ENCODE results near the gene SLC9A7.

- TF ChIP-seq FOXK1 (CRISPR knock-in tag; IDR thresholded peaks at IDR 0.05; ENCODE audit: borderline replicate concordance, low read depth) (no peak), BRD4 (CRISPR knock-in tag; IDR thresholded peaks at IDR 0.05) (no peak), TAF1 (CRISPR knock-in tag; IDR thresholded peaks at IDR 0.05) (no peak), ZNF644 (CRISPR knock-in tag; IDR thresholded peaks at IDR 0.05; ENCODE audit: low read depth) (no peak)
Measured at GRCh38 chrX:46739736-46740135, 19.2 kb downstream of the SLC9A7 start.

Measured in HepG2 (cell line).